ENCODE measurements around the gene RIC8B.
"Not testable (repeated sequence)": the region's sequence is repeated elsewhere in the genome, so short reads cannot be mapped to it uniquely, and the experiment has no call there.

RIC8B gene

DNA sequence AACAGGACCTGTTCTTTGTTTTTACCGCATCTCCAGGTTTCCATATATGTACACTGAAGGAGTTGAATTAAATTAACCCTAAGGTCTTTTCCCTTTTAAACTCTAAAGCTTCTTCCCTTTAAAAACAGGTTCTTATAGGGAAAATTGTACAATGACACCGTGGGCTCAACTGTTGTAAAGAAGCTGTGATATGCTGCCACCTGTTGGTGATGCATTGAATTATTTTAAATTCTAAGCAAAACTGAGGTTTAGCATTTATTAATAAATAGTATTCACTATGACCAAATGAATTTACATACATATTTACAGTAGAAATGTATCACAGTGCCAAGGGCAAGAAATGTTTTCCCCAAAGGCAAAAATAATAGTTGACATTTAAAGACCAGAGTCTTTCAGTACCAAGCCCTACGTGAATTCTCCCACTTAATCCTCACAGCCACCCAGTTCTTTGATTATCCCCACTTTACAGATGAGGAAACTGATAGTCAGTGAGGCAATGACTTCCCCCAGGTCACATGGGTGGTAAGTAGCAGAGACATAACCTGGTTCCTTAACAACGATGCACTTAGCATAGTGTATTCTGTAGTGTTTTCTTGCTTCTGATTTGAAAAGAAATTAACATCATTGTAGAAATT is 145.5 kb downstream of the RIC8B start:
- peak; percentile 57 for DNase-seq
- H3K4me2 ChIP-seq (ENCODE audit: low read depth, low read length): no peak overlapping the region

GRCh38 chr12:106921976-106922375 is 147.5 kb downstream of the RIC8B start:
- H3K9me2 ChIP-seq (replicated peaks; ENCODE audit: insufficient read depth, low read length); H2AFZ ChIP-seq (ENCODE audit: low read length); DNase-seq; H3K36me3 ChIP-seq (replicated peaks; ENCODE audit: insufficient read depth, low read length); H3K27me3 ChIP-seq (replicated peaks; ENCODE audit: insufficient read depth, low read length); H3K27ac ChIP-seq (ENCODE audit: low read length); H4K20me1 ChIP-seq (ENCODE audit: insufficient read depth, low read length); H3K9ac ChIP-seq (ENCODE audit: low read length); H3K79me2 ChIP-seq (ENCODE audit: low read length); H3K4me2 ChIP-seq (ENCODE audit: low read depth, low read length); H3K4me1 ChIP-seq (ENCODE audit: low read length); H3K9me3 ChIP-seq (replicated peaks; ENCODE audit: insufficient read depth, low read length); H3F3A ChIP-seq (ENCODE audit: insufficient read depth, low read length); H3K4me3 ChIP-seq (ENCODE audit: low read length): not testable (repeated sequence)

More for the DNA sequence above, 145.5 kb downstream of the RIC8B start:
- Histone ChIP-seq H3K36me3 (replicated peaks; ENCODE audit: insufficient read depth, low read length) (no peaks in the 10 kb centered on the region), H3F3A (ENCODE audit: insufficient read depth, low read length) (no peaks in the 10 kb centered on the region), H3K4me1 (ENCODE audit: low read length) (peaks cover 6% of the 10 kb centered on the region), H4K20me1 (ENCODE audit: insufficient read depth, low read length) (no peaks in the 10 kb centered on the region), H3K4me3 (ENCODE audit: low read length) (no peak overlapping the region), H3K27ac (ENCODE audit: low read length) (no peak overlapping the region), H3K27me3 (replicated peaks; ENCODE audit: insufficient read depth, low read length) (no peaks in the 10 kb centered on the region), H3K9me2 (replicated peaks; ENCODE audit: insufficient read depth, low read length) (no peaks in the 10 kb centered on the region), H3K9ac (ENCODE audit: low read length) (no peak overlapping the region), H3K79me2 (ENCODE audit: low read length) (no peaks in the 10 kb centered on the region), H2AFZ (ENCODE audit: low read length) (no peak overlapping the region), H3K9me3 (replicated peaks; ENCODE audit: insufficient read depth, low read length) (no peaks in the 10 kb centered on the region)
- TF ChIP-seq EZH2 (optimal IDR thresholded peaks at IDR 0.05; ENCODE audit: low read depth, low read length) (no peak), EZH2phosphoT487 (IDR thresholded peaks at IDR 0.05; ENCODE audit: low read length) (no peak), CTCF (IDR thresholded peaks at IDR 0.05; ENCODE audit: low read length) (peak; percentile 75)

DNA sequence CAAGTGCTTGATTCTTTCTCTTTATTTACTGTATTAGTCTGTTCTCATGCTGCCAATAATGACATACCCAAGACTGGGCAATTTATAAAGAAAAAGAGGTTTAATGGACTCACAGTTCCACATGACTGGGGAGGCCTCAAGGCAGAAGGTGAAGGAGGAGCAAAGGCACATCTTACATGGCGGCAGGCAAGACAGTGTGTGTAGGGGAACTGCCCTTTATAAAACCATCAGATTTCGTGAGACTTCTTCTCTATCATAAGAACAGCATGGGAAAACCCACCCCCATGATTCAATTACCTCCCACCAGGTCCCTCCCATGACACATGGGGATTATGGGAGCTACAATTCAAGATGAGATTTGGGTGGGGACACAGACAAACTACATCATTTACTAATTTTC is 149.1 kb downstream of the RIC8B start:
- not testable (repeated sequence) for H4K20me1 ChIP-seq (ENCODE audit: insufficient read depth, low read length); H3K4me3 ChIP-seq (ENCODE audit: low read length); H3K9me2 ChIP-seq (replicated peaks; ENCODE audit: insufficient read depth, low read length); H3K79me2 ChIP-seq (ENCODE audit: low read length); H3K9ac ChIP-seq (ENCODE audit: low read length); H3K27me3 ChIP-seq (replicated peaks; ENCODE audit: insufficient read depth, low read length); H3K4me1 ChIP-seq (ENCODE audit: low read length); H3K27ac ChIP-seq (ENCODE audit: low read length); H3K36me3 ChIP-seq (replicated peaks; ENCODE audit: insufficient read depth, low read length); DNase-seq; H3K4me2 ChIP-seq (ENCODE audit: low read depth, low read length); H3K9me3 ChIP-seq (replicated peaks; ENCODE audit: insufficient read depth, low read length); H3F3A ChIP-seq (ENCODE audit: insufficient read depth, low read length); H2AFZ ChIP-seq (ENCODE audit: low read length)

GRCh38 chr12:106924268-106924861 is 149.9 kb downstream of the RIC8B start:
- Histone ChIP-seq H3F3A (ENCODE audit: insufficient read depth, low read length) (no peaks in the 10 kb centered on the region), H3K79me2 (ENCODE audit: low read length) (no peaks in the 10 kb centered on the region), H3K4me2 (ENCODE audit: low read depth, low read length) (no peak overlapping the region), H3K9me2 (replicated peaks; ENCODE audit: insufficient read depth, low read length) (no peaks in the 10 kb centered on the region), H4K20me1 (ENCODE audit: insufficient read depth, low read length) (no peaks in the 10 kb centered on the region), H3K36me3 (replicated peaks; ENCODE audit: insufficient read depth, low read length) (no peaks in the 10 kb centered on the region), H3K27me3 (replicated peaks; ENCODE audit: insufficient read depth, low read length) (no peaks in the 10 kb centered on the region), H3K4me1 (ENCODE audit: low read length) (no peaks in the 10 kb centered on the region), H3K27ac (ENCODE audit: low read length) (no peak overlapping the region), H3K9me3 (replicated peaks; ENCODE audit: insufficient read depth, low read length) (no peaks in the 10 kb centered on the region), H3K4me3 (ENCODE audit: low read length) (no peak overlapping the region), H2AFZ (ENCODE audit: low read length) (no peak overlapping the region), H3K9ac (ENCODE audit: low read length) (no peak overlapping the region)
- no peak for DNase-seq
- TF ChIP-seq EZH2phosphoT487 (IDR thresholded peaks at IDR 0.05; ENCODE audit: low read length) (no peak), CTCF (IDR thresholded peaks at IDR 0.05; ENCODE audit: low read length) (no peak), EZH2 (optimal IDR thresholded peaks at IDR 0.05; ENCODE audit: low read depth, low read length) (no peak)

All from MM.1S (cell line).